NT2/D1 (cell line): ENCODE measurements around the gene TAOK1.

Source experiments
- DNase-seq: peaks from one replicate; pipeline ENCODE4 v3.0.0-alpha.2; 2011; ENCODE audit warnings: low read depth, low spot score
- H3K27me3 ChIP-seq: 2 replicates; pipeline ENCODE4 v1.6.0; 2011; ENCODE audit warnings: mild to moderate bottlenecking; ENCODE audit not compliant: insufficient read length, insufficient read depth
- H3K36me3 ChIP-seq: 2 replicates; pipeline ENCODE4 v1.6.1; 2011; ENCODE audit warnings: mild to moderate bottlenecking, low read length, mixed read lengths; ENCODE audit not compliant: insufficient read depth, insufficient read length
- H3K4me1 ChIP-seq: 2 replicates; pipeline ENCODE4 v1.5.1; 2011; ENCODE audit not compliant: insufficient read depth, insufficient read length
- H3K4me3 ChIP-seq: 2 replicates; pipeline ENCODE4 v1.5.1; 2011; ENCODE audit warnings: low read depth; ENCODE audit not compliant: insufficient read length
- H3K9ac ChIP-seq: 2 replicates; pipeline ENCODE4 v1.6.0; 2011; ENCODE audit warnings: low read depth; ENCODE audit not compliant: insufficient read length
- H3K9me3 ChIP-seq: 2 replicates; pipeline ENCODE4 v1.5.1; 2011; ENCODE audit warnings: mild to moderate bottlenecking, low read length; ENCODE audit not compliant: insufficient read depth
- SUZ12 ChIP-seq: IDR thresholded peaks from 2 replicates; pipeline ENCODE4 v1.6.1; 2011; ENCODE audit not compliant: insufficient read length, insufficient read depth; ENCODE audit errors: extremely low read depth
- YY1 ChIP-seq: IDR thresholded peaks from 2 replicates; pipeline ENCODE4 v1.6.1; 2011; ENCODE audit not compliant: insufficient read length, insufficient read depth
- ZNF274 ChIP-seq: IDR thresholded peaks from 2 replicates; pipeline ENCODE4 v1.6.1; 2011; ENCODE audit warnings: mild to moderate bottlenecking, low read depth, low read length

TAOK1 gene

DNA sequence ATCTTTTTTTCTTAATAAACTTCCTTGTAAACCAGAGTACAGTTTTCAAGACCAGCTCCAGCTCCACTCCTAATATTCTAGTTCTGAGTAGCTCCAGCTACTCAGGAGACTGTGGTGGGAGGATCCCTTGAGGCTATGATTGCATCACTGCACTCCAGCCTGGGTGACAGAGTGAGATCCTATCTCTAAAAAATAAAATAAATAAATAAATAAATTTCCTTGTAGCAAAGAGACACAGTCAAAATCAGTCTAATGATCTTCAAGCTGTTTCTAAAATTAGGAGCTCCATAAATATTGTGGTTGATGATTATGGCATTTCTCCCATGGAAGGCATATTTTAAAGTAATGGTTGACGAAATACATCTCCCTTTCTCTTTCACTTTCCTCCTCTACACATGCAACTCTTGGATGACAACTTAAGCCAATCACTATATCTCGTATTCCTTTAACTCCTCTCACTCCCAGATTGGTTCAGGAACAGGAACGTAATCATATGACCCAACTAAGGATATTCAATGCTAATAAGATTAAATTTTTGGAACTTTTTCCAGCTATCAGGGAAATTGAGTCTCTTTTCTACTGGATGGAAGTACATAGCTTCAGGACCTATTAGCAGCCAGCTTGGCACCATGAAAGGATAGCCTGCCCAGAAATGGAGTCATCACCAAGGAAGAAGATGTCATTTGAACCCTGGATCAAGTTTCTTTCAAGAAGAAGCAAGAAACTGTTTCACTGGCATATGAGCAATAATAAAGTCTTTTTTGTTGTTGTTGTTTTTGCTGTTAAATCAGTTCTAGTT lies 42.1 kb upstream of the TAOK1 start:
- Histone ChIP-seq H3K4me3 (no peak overlapping the region), H3K4me1 (no peaks in the 10 kb centered on the region), H3K9ac (no peak overlapping the region), H3K9me3 (no peaks in the 10 kb centered on the region), H3K27me3 (no peaks in the 10 kb centered on the region), H3K36me3 (no peaks in the 10 kb centered on the region)
- TF ChIP-seq SUZ12 (no peak), YY1 (no peak)
- DNase-seq, result no peak

DNA sequence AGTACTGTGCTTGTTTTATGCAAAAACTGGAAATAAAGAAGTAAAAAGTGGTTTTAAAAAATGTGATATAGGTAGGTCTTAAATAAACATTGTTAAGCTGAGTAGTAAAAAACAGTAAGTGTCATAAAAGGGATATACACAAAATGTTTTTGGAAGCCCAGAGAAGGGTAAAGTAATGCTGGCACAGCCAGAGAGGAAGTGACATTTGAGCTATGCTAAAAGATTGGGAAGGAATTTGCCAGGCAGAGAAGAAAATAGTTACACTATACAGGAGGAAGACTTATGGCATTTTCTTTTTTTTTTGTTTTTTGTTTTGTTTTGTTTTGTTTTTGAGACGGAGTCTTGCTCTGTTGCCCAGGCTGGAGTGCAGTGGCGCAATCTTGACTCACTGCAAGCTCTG lies 40.8 kb upstream of the TAOK1 start:
- DNase-seq, result no peak
- Histone ChIP-seq H3K36me3 (no peaks in the 10 kb centered on the region), H3K9me3 (no peaks in the 10 kb centered on the region), H3K27me3 (no peaks in the 10 kb centered on the region), H3K4me3 (no peak overlapping the region), H3K4me1 (no peaks in the 10 kb centered on the region), H3K9ac (no peak overlapping the region)
- TF ChIP-seq ZNF274 (no peak), YY1 (no peak), SUZ12 (no peak)

DNA sequence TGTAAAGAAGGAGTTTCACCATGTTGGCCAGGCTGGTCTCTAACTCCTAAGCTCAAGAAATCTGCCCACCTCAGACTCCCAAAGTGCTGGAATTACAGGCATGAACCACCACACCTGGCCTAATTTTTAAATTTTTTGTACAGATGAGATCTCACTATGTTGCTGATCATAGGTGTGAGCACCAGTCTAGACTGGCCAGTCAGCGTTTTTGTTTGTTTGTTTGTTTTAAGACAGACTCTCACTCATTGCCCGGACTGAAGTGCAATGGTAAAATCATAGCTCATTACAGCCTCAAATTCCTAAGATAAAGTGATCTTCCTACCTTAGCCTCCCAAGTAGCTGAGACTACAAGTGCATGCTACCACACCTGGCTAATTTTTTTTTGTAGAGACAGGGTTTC lies 38.0 kb upstream of the TAOK1 start:
- H3K9ac ChIP-seq, result no peak overlapping the region
- H3K4me1 ChIP-seq, result no peaks in the 10 kb centered on the region
- H3K9me3 ChIP-seq, result no peaks in the 10 kb centered on the region
- no peak for DNase-seq
- TF ChIP-seq SUZ12, result no peak
- H3K27me3 ChIP-seq, result no peaks in the 10 kb centered on the region
- H3K4me3 ChIP-seq, result no peak overlapping the region
- no peaks in the 10 kb centered on the region for H3K36me3 ChIP-seq

DNA sequence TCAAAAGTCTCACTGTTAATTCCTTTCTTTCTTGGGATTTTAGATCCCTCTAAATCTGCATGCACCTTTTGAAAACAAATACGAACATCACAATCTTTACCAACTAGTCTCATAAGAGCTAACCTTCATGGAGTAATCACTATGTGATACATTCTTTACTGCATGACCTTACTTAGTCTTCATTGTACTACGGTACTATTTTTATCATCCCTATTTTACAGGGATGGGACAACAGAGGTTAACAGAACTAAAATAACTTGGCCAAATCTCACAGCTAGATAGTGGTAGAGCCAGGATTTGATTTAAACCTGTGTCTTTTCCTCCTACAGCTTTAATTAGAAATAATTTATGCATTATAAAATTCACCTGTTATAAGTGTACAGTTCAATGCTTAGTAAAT lies 32.9 kb upstream of the TAOK1 start:
- H3K9me3 ChIP-seq, result no peaks in the 10 kb centered on the region
- no peak for DNase-seq
- H3K4me1 ChIP-seq, result no peaks in the 10 kb centered on the region
- H3K9ac ChIP-seq, result no peak overlapping the region
- no peaks in the 10 kb centered on the region for H3K27me3 ChIP-seq
- H3K36me3 ChIP-seq, result no peaks in the 10 kb centered on the region
- H3K4me3 ChIP-seq, result no peak overlapping the region
- TF ChIP-seq ZNF274 (no peak), SUZ12 (no peak), YY1 (no peak)

DNA sequence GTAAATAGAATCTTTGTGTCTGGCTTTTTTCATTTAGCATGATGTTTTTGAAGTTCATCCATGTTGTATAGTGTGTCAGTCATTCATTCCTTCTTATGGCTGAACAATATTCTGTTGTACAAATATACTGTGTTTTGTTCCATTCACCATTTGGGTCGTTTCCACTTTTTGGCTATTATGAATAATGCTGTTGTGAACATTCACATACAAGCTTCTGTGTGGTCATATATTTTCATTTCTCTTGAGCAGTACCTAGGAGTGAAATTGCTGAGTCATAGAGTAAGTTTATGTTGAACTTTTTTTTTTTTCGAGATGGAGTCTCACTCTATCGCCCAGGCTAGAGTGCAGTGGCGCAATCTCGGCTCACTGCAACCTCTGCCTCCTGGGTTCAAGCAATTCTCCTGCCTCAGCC lies 32.3 kb upstream of the TAOK1 start:
- Histone ChIP-seq H3K4me3 (no peak overlapping the region), H3K36me3 (no peaks in the 10 kb centered on the region), H3K9ac (no peak overlapping the region), H3K4me1 (no peaks in the 10 kb centered on the region), H3K9me3 (no peaks in the 10 kb centered on the region), H3K27me3 (no peaks in the 10 kb centered on the region)
- TF ChIP-seq ZNF274 (no peak), SUZ12 (no peak), YY1 (no peak)
- DNase-seq, result no peak

DNA sequence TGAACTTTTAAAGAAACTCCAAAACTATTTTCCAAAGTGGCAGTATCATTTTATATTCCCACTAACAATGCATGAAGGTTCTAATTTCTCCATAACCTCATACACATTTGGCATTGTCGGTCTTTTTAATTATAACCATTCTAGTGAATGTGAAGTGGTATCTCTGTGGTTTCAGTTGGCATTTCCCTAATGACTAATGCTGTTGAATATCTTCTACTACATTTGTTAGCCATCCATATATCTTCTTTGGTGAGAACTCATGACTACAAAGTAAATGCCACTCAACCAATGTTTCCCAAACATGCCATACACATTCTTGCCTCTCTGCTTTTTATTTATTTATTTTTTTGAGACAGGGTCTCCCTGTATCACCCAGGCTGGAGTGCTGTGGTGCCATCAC lies 31.7 kb upstream of the TAOK1 start:
- DNase-seq, result no peak
- Histone ChIP-seq H3K9ac (no peak overlapping the region), H3K27me3 (no peaks in the 10 kb centered on the region), H3K36me3 (no peaks in the 10 kb centered on the region), H3K4me1 (no peaks in the 10 kb centered on the region), H3K9me3 (no peaks in the 10 kb centered on the region), H3K4me3 (no peak overlapping the region)
- TF ChIP-seq YY1 (no peak), ZNF274 (no peak), SUZ12 (no peak)

DNA sequence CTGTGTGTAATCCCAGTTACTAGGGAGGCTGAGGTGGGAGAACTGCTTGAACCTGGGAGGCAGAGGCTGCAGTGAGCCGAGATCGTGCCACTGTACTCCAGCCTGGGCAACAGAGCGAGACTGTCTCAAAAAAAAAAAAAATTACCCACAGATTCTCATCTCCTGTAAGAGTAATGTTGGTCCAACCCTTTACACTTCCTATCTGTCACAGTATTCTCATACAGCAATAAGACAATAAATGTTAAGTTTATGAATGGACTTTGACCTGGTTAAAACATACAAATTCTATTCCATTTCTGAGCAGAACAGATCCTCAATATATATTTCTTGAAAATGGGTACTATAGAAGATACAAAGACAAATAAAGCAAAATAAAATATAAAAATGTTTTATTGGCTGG lies 30.4 kb upstream of the TAOK1 start:
- no peak for DNase-seq
- Histone ChIP-seq H3K9ac (no peak overlapping the region), H3K4me3 (no peak overlapping the region), H3K27me3 (no peaks in the 10 kb centered on the region), H3K4me1 (no peaks in the 10 kb centered on the region), H3K9me3 (no peaks in the 10 kb centered on the region), H3K36me3 (no peaks in the 10 kb centered on the region)
- TF ChIP-seq SUZ12 (no peak), YY1 (no peak), ZNF274 (no peak)
